B cell (primary cell): ENCODE measurements around the gene C1orf198. TPM values are rescaled to one million over a fixed set of nuclear protein-coding genes. Genes with fewer than 3 reads are reported as not detected.
"Not testable (repeated sequence)": the region's sequence is repeated elsewhere in the genome, so short reads cannot be mapped to it uniquely, and the experiment has no call there.

ENCODE experiments used
- ATAC-seq: fragments of 200-7000 bp; cut with Tn5 transposase; one replicate; pipeline ENCODE4 v1.10.0; 2021; ENCODE audit warnings: low read depth, mild to moderate bottlenecking, moderate number of reproducible peaks, moderate library complexity
- CTCF ChIA-PET: fragments of 350-600 bp; sonication (Branson Sonifier 250); formaldehyde crosslinking; loops from one replicate; lab custom pipeline; 2021; ENCODE audit warnings: antibody characterized with exemption, inconsistent platforms; lab: Charles Lee
- POLR2A ChIA-PET: fragments of 350-600 bp; sonication (Branson Sonifier 250); formaldehyde crosslinking; loops from one replicate; lab custom pipeline; 2021; ENCODE audit warnings: antibody characterized with exemption; lab: Charles Lee
- DNase-seq: peaks from one replicate; pipeline ENCODE4 v3.0.0; 2013
- H2AFZ ChIP-seq: 2 replicates; pipeline ENCODE4 v1.6.1; 2012; ENCODE audit warnings: mild to moderate bottlenecking, low read depth, low read length; ENCODE audit not compliant: insufficient read depth, poor library complexity, severe bottlenecking
- H3K27ac ChIP-seq, 2 donors: 1 replicate in 1 of 2; 2 replicates in 1 of 2; pipeline ENCODE4 v1.5.1; 2012 to 2013; ENCODE audit warnings: low read length in 2 of 2, mild to moderate bottlenecking in 2 of 2, moderate library complexity in 1 of 2
- H3K27me3 ChIP-seq, 4 experiments: fragments of 200-600 bp in 1 of 4; sonication (generic) in 1 of 4; replicated peaks in 1 of 4; 1 replicate in 2 of 4; 2 replicates in 2 of 4; pipeline versions ENCODE4 v1.6.1 to v1.7.0; 2013 to 2016; ENCODE audit warnings: low read length in 3 of 4, mild to moderate bottlenecking in 2 of 4, mixed read lengths in 1 of 4, moderate library complexity in 1 of 4; ENCODE audit not compliant: insufficient read depth in 4 of 4, control insufficient read depth in 3 of 4; ENCODE audit errors: control extremely low read depth in 1 of 4
- H3K36me3 ChIP-seq, 2 experiments: replicated peaks in 1 of 2; 1 replicate in 1 of 2; 2 replicates in 1 of 2; pipeline versions ENCODE4 v1.6.1 to v1.7.1; 2013; ENCODE audit warnings: low read length in 1 of 2; ENCODE audit not compliant: insufficient read depth in 2 of 2, control insufficient read depth in 1 of 2; ENCODE audit errors: control extremely low read depth in 1 of 2, extremely low read depth in 1 of 2
- H3K4me1 ChIP-seq, 2 donors: fragments of 200-600 bp in 1 of 2; sonication (generic) in 1 of 2; 1 replicate in 1 of 2; 2 replicates in 1 of 2; pipeline versions ENCODE4 v1.5.1 to v1.6.1; 2013 to 2017; ENCODE audit warnings: low read length in 2 of 2; ENCODE audit not compliant: control insufficient read depth in 2 of 2, insufficient read depth in 2 of 2
- H3K4me2 ChIP-seq: replicated peaks from 2 replicates; pipeline ENCODE3; 2012; ENCODE audit warnings: mild to moderate bottlenecking, low read depth, low read length; ENCODE audit not compliant: poor library complexity, severe bottlenecking
- H3K4me3 ChIP-seq, 5 experiments: fragments of 200-600 bp in 1 of 5; sonication (generic) in 1 of 5; 1 replicate in 3 of 5; 2 replicates in 2 of 5; pipeline versions ENCODE4 v1.5.1 to v1.7.0; 2011 to 2016; ENCODE audit warnings: low read length in 4 of 5, mild to moderate bottlenecking in 4 of 5, low read depth in 2 of 5, control low read depth in 1 of 5, moderate library complexity in 1 of 5; ENCODE audit not compliant: insufficient read depth in 1 of 5; ENCODE audit errors: control extremely low read depth in 1 of 5, extremely low read depth in 1 of 5
- H3K79me2 ChIP-seq: fragments of 200-600 bp; sonication (generic); one replicate; pipeline ENCODE4 v1.6.0; 2016; ENCODE audit warnings: low read length; ENCODE audit not compliant: control insufficient read depth, insufficient read depth
- H3K9ac ChIP-seq: fragments of 200-600 bp; sonication (generic); 2 replicates; pipeline ENCODE4 v1.6.1; 2017; ENCODE audit warnings: mild to moderate bottlenecking, low read length, moderate library complexity
- H3K9me3 ChIP-seq, 3 donors: one replicate each; pipeline versions ENCODE4 v1.6.1 to v1.7.1; 2013; ENCODE audit warnings: low read length in 2 of 3; ENCODE audit not compliant: control insufficient read depth in 2 of 3, insufficient read depth in 1 of 3; ENCODE audit errors: control extremely low read depth in 1 of 3
- H4K20me1 ChIP-seq: 2 replicates; pipeline ENCODE4 v1.6.0; 2012; ENCODE audit warnings: mild to moderate bottlenecking, low read length; ENCODE audit not compliant: insufficient read depth, control insufficient read depth, poor library complexity, severe bottlenecking
- H3K27ac Mint-ChIP-seq: one replicate; pipeline ENCODE4 v1.8.0; 2021; ENCODE audit warnings: mixed read lengths
- H3K27me3 Mint-ChIP-seq: one replicate; pipeline ENCODE4 v1.8.0; 2021; ENCODE audit warnings: mixed read lengths
- H3K4me1 Mint-ChIP-seq: one replicate; pipeline ENCODE4 v1.8.0; 2021; ENCODE audit warnings: mixed read lengths
- H3K4me3 Mint-ChIP-seq: one replicate; pipeline ENCODE4 v1.8.0; 2021; ENCODE audit warnings: mixed read lengths
- H3K9me3 Mint-ChIP-seq: one replicate; pipeline ENCODE4 v1.8.0; 2022; ENCODE audit warnings: mixed read lengths; ENCODE audit not compliant: insufficient read depth
- CTCF ChIP-seq: fragments of 200-600 bp; IDR thresholded peaks from one replicate; pipeline ENCODE4 v1.8.0; 2022; ENCODE audit warnings: antibody characterized with exemption, mild to moderate bottlenecking
- EZH2 ChIP-seq: IDR thresholded peaks from 2 replicates; pipeline ENCODE4 v1.6.1; 2012; ENCODE audit warnings: borderline replicate concordance, low read depth, mild to moderate bottlenecking, moderate library complexity, low read length; ENCODE audit not compliant: insufficient read depth, poor library complexity, severe bottlenecking
- WGBS: methylation state at CpG from one replicate; pipeline ENCODE4 v1.1.5; 2013; ENCODE audit warnings: missing lambda C conversion rate; ENCODE audit not compliant: insufficient coverage; 5-methylcytosine and 5-hydroxymethylcytosine counted together
- intact Hi-C: fragments of 100-400 bp; cut with micrococcal nuclease; formaldehyde crosslinking; loops from one replicate; pipeline ENCODE4 v1.10.0; 2022
- polyA plus RNA-seq: library from polyadenylated mRNA; depleted of rRNA; stranded (reverse); fragments of >200 nt; gene quantifications from 2 replicates; pipeline ENCODE4 v1.2.3, GENCODE V29; 2012
- total RNA-seq, 2 donors: library from RNA; stranded (reverse); fragments of 120-200 nt in 1 of 2; gene quantifications; 1 replicate in 1 of 2; 2 replicates in 1 of 2; pipeline versions ENCODE4 v1.2.3 to v1.2.4, GENCODE V29; 2013 to 2022

Gene C1orf198
- total and polyA plus RNA-seq, 2 donors (not counting 1 experiment from before 2014, with no cell fraction given): 1.0 to 6.6 TPM

GRCh38 chr1:230848235-230848634 lies 20.1 kb downstream of the C1orf198 start:
- Mint-ChIP-seq H3K27ac (no peak overlapping the region), H3K4me1 (peaks cover 2% of the 10 kb centered on the region), H3K27me3 (no peaks in the 10 kb centered on the region), H3K9me3 (no peaks in the 10 kb centered on the region), H3K4me3 (no peak overlapping the region)
- TF ChIP-seq CTCF (no peak), EZH2 (no peak)
- no peaks in the 10 kb centered on the region for H3K27me3 ChIP-seq
- intact Hi-C loops: no loop called here
- no peaks in the 10 kb centered on the region for H3K36me3 ChIP-seq
- ATAC-seq (no peak), DNase-seq (no peak)
- no peak overlapping the region for H3K4me3 ChIP-seq
- ChIA-PET CTCF (no interaction called here), POLR2A (no interaction called here)
- H3K27ac ChIP-seq: no peak overlapping the region
- H3K4me1 ChIP-seq: no peaks in the 10 kb centered on the region
- no CpG with 5 or more reads among the region's 3 CpGs for WGBS
- H2AFZ ChIP-seq: no peak overlapping the region
- no peaks in the 10 kb centered on the region for H4K20me1 ChIP-seq
- no peaks in the 10 kb centered on the region for H3K9me3 ChIP-seq
- H3K9ac ChIP-seq: no peak overlapping the region
- no peaks in the 10 kb centered on the region for H3K79me2 ChIP-seq
- H3K4me2 ChIP-seq: no peak overlapping the region

- H2AFZ ChIP-seq, H3K27me3 Mint-ChIP-seq, H3K4me2 ChIP-seq, H3K4me1 Mint-ChIP-seq, H3K27ac ChIP-seq, H3K4me1 ChIP-seq, H3K9ac ChIP-seq, H3K79me2 ChIP-seq, H3K27ac Mint-ChIP-seq, POLR2A ChIA-PET, H3K9me3 ChIP-seq, ATAC-seq, CTCF ChIA-PET, H3K4me3 Mint-ChIP-seq, intact Hi-C loops, H3K9me3 Mint-ChIP-seq, DNase-seq, H3K27me3 ChIP-seq, H3K36me3 ChIP-seq, H4K20me1 ChIP-seq, H3K4me3 ChIP-seq: not testable (repeated sequence)
- WGBS: 97% methylated on average over 5 of the region's 7 CpGs
Measured at GRCh38 chr1:230845184-230845583, 23.1 kb downstream of the C1orf198 start.
